HG03354 (cell line): ENCODE data around the gene FN3KRP.

ENCODE experiments used
- ATAC-seq: cut with Tn5 transposase; IDR thresholded peaks from one replicate; pipeline ENCODE4 v1.9.1; 2021; ENCODE audit warnings: mild to moderate bottlenecking; ENCODE audit not compliant: unreplicated experiment, poor library complexity, severe bottlenecking

FN3KRP gene

GRCh38 chr17:82703935-82704865 lies 12.3 kb upstream of the FN3KRP start:
- no peak for ATAC-seq

- no peak for ATAC-seq
These were observed 11.6 kb upstream of the FN3KRP start for GRCh38 chr17:82704886-82705285.

DNA sequence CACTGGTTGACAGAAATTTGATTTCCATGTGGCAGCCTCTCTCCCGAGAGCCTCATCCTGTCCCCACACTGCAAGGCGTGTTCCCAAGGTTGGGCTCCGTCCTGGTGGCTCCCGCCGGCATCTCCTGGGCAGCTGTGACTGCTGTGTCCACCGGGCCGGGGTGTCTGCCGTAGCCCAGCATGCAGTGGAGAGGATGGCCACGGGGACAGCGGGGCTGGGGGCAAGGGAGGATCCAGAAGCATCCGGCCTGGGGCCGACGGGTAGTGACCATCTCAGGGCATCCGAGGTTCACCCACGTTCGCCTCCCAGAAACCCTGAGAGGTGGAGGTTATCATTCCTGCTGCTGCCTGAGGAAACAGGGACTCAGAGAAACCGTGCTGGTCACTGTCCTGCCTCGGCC lies 10.8 kb upstream of the FN3KRP start:
- no peak for ATAC-seq

DNA sequence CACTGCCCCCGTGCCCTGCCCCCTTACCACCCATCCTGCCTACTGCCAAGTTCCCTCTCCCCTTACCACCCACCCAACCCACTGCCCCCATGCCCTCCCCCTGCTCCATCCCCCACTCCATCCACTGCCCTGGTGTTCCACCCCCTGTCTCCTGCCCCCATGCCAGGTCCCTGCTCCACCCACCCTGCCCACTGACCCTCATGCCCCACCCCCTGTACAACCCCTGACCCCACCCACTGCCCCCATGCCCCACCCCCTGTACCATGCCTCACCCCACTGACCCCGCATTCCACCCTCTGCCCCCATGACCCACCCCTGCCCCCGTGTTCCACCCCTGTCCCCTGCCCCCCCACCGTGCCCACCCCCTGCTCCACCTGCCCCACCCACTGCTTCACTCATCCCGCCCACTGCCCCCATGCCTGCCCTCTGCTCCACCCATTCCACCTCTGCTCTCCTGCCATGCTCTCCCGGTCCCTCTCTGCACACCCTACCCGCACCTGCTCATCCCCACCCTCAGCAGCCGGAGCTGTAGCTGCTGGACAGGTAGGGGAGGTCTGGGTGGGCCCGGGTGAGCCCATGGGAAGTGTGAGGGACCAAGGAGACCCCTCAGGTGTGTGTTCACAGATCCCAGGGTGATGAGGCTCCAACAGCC lies 7.4 kb upstream of the FN3KRP start:
- ATAC-seq = no peak

GRCh38 chr17:82709676-82710498 lies 6.6 kb upstream of the FN3KRP start:
- no peak for ATAC-seq

DNA sequence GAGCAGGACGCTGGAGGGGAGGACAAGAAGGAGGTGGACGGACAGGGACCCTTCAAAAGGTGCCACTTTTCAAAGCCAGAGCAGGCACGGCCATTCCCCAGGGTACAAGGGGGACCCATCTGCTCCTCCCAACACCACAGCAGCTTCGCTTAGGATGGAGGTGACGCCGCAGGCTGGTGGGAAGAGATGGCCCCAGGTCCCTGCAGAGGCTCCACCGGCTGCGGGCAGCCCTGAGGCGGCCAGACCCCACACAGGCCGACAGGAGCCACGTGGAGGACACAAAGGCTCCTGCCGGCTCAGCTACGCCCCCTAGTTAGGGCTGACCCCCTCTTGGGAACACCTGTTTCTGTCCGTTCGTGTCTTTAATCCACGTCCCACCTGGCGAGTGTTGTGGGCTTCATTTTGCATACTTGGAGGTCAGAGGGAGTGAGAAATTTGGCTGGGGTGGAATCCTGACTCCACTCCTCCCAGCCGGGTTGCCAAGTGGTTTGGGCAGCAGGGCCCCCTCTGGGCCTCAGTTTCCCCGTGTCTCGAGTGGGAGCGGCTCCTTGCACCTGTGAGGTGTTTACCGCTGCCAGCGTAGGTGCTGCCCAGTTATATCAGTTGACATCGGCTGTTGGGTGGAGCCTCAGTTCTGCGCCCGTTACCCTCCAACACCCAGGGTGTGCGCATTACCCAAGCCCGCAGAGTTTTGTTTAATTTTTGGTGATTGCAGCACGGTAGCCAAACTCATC lies 5.8 kb upstream of the FN3KRP start:
- no peak for ATAC-seq

GRCh38 chr17:82713071-82713723 lies 3.3 kb upstream of the FN3KRP start:
- no peak for ATAC-seq

DNA sequence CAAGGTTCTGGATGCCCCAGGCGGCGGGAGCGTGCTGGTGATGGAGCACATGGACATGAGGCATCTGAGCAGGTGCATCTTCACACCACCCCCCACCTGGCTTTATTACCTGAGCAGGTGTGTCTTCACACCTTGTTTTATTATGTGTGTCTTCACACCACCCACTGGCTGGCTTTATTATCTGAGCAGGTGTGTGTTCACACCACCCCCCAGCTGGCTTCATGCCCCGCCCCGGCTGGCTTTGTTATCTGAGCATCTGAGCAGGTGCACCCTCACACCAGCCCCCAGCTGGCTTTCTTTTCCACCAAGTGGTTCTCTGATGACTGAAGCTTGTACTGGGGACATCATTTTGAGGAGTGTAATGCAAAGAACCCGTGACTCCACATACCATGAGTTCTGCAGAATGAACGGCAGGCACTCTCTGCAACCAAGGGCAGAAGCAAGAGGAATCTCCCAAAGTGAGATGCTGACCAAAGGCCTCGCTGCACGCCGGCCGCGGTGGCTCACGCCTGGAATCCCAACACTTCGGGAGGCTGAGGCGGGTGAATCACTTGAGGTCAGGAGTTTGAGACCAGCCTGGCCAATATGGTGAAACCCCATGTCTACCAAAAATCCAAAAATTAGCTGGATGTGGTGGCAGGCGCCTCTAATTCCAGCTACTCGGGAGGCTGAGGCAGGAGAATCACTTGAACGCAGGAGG lies 2.6 kb downstream of the FN3KRP start:
- no peak for ATAC-seq

- ATAC-seq = no peak
These were observed 3.7 kb downstream of the FN3KRP start for GRCh38 chr17:82720204-82720603.

DNA sequence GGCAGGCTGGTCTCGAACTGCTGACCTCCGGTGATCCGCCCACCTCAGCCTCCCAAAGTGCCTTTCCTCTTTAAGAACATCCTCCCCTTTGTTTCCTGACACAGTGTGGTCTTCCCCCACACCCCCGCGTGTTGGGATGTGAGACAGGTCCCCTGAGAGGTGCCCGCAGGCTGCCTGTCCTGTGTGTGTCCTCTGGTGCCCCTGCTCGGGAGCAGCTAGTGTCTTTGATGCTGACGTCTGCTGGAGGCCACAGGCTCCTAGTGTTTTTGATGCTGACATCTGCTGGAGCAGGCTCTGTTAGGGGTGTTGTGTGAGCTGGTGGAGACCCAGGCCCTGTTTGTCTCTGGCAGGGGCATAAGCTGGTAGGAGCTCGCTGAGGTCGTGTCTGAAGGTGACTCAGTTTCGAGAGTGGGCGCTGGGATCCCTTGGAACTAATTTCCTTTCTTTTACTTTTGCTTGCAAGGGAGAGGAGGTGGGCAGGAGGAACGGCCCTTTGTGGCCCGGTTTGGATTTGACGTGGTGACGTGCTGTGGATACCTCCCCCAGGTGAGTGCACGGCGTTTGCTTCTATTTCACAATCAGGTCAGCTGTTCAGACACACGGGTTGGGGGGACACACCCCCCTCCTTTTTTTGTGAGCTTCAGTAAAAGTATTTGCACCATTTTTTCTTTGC lies 6.0 kb downstream of the FN3KRP start:
- ATAC-seq = no peak

DNA sequence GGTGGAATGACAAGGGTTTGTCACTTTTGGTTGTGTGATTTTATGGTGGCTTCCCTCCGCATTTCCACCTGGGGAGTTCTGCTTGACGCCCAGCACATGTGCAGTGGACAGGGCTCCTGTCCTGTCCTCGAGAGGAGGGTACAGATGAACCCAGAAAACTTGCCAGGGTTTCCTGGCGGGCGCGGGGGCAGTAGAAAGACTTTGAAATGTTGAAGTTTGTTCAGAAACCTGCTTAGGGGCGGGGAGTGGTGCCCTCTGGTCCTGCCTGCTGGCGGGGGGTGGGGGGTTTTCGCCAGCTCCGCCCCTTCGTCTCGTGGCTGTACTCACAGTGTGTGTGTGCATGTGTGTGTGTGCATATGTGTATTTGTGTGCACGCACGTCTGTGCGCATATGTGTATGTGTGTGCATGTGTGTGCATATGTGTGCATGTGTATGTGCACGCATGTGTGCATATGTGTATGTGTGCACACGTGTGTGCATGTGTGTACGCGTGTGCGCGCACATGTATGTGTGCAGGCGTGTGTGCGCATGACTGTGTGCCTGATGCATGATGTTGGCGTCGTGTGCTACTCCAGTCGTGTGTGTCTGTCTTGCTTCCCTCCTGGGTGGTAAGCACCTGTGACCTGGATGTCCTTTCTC lies 6.8 kb downstream of the FN3KRP start:
- ATAC-seq = no peak

GRCh38 chr17:82726427-82726826 lies 9.9 kb downstream of the FN3KRP start:
- no peak for ATAC-seq

- no peak for ATAC-seq
These were observed 13.2 kb downstream of the FN3KRP start for GRCh38 chr17:82729479-82730260.

DNA sequence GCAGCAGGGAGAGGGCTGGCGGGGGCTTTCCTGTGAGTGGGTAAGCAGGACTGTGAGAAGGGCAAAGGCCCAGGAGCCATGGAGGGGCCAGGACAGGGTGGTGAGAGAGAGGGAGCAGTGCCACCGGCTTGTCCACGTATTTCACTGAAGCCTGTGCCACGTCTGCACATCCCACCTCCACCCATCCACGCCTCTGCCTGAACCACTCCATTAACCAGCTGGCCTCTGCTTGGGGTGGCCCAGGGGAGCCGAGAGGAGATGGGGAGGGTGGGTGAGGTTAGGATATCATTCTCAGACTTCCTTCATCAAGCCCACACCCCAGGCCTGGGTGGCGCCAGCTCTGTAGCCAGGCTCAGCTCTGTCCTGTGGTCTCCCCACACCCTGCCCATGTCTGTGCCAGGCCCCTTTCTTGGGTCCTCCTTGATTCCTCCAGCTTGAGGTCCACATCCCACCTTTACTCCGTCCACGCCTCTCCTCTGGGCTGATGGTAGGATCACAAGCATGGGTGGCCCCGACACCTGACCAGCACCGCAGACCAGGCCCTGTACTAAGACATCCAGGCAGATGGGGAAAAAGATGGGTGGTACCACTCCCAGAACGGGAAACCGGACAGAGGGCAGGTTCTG lies 15.7 kb downstream of the FN3KRP start:
- no peak for ATAC-seq

- no peak for ATAC-seq
These were observed 18.7 kb downstream of the FN3KRP start, which contains the start of gene FN3K for GRCh38 chr17:82734987-82735866. TSS of gene FN3K (plus strand) at chr17:82735615. CDS start at chr17:82735637, 22 bp downstream.
